HepG2 (cell line): Measurements from ENCODE around the gene NTM.

Source experiments
- HNRNPUL1 ChIP-seq: fragments of 200-400 bp; formaldehyde crosslinking; IDR thresholded peaks from 2 replicates; pipeline ENCODE4 v1.6.1; 2017; ENCODE audit warnings: low read depth, mild to moderate bottlenecking, low read length, moderate library complexity
- MXI1 ChIP-seq: IDR thresholded peaks from 3 replicates; pipeline ENCODE4 v1.6.1; 2012; ENCODE audit warnings: low read depth, low read length, inconsistent platforms, borderline replicate concordance
- POLR2AphosphoS5 ChIP-seq: IDR thresholded peaks from 2 replicates; pipeline ENCODE4 v1.6.1; 2012; ENCODE audit warnings: low read depth, low read length
- TAF1 ChIP-seq: sonication (generic); formaldehyde crosslinking; IDR thresholded peaks from 2 replicates; pipeline ENCODE4 v1.4.0; 2020; ENCODE audit warnings: missing genetic modification reagents
- ZNF790 ChIP-seq: sonication (generic); formaldehyde crosslinking; IDR thresholded peaks from 2 replicates; pipeline ENCODE4 v1.8.0; 2022; ENCODE audit warnings: missing genetic modification reagents, mild to moderate bottlenecking, borderline replicate concordance
- TF ChIP-seq, protein P1 (sequence below): sonication (generic); formaldehyde crosslinking; IDR thresholded peaks from 2 replicates; pipeline ENCODE4 v1.8.1; 2023; ENCODE audit warnings: missing genetic modification reagents, mild to moderate bottlenecking, borderline replicate concordance
- TF ChIP-seq, protein P2 (sequence below): sonication (generic); formaldehyde crosslinking; IDR thresholded peaks from 2 replicates; pipeline ENCODE4 v1.4.0; 2020; ENCODE audit warnings: low read depth, mild to moderate bottlenecking, missing genetic modification reagents
- TF ChIP-seq, protein P3 (sequence below): sonication (generic); formaldehyde crosslinking; IDR thresholded peaks from 2 replicates; pipeline ENCODE4 v1.5.0; 2020; ENCODE audit warnings: mild to moderate bottlenecking, missing genetic modification reagents, moderate library complexity
- TF ChIP-seq, protein P4 (sequence below): sonication (generic); formaldehyde crosslinking; IDR thresholded peaks from 2 replicates; pipeline ENCODE4 v1.4.0; 2020; ENCODE audit warnings: mild to moderate bottlenecking, missing genetic modification reagents
- TF ChIP-seq, protein P5 (sequence below): sonication (generic); formaldehyde crosslinking; IDR thresholded peaks from 2 replicates; pipeline ENCODE4 v1.4.0; 2020; ENCODE audit warnings: missing genetic modification reagents, mild to moderate bottlenecking, borderline replicate concordance

DNA sequence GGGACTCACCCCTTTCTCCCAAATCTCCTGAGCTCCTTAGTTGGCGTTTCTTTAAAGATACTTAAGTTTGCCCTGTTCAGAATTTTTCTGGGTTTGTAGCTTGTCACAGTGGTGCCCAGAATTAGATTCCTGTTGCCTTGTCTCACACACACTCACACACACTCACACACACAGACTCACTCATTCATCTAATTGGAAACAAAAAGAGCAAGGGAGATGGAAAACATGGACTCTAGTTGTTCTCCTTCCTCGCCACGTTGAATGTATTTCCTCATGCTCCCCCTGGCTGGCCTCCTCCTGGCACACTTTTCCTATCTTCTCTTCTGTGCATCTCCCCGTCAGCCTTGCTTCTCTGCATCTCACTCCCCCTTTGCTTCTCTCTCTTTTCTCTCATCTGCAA lies 752.3 kb downstream of the NTM start:
- TF ChIP-seq ZNF790 (CRISPR knock-in tag) (no peak), TAF1 (CRISPR knock-in tag) (no peak), HNRNPUL1 (no peak), MXI1 (no peak), POLR2AphosphoS5 (no peak)
- TF ChIP-seq, protein P1, sequence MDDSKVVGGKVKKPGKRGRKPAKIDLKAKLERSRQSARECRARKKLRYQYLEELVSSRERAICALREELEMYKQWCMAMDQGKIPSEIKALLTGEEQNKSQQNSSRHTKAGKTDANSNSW (CRISPR knock-in tag), result no peak
- TF ChIP-seq, protein P2, sequence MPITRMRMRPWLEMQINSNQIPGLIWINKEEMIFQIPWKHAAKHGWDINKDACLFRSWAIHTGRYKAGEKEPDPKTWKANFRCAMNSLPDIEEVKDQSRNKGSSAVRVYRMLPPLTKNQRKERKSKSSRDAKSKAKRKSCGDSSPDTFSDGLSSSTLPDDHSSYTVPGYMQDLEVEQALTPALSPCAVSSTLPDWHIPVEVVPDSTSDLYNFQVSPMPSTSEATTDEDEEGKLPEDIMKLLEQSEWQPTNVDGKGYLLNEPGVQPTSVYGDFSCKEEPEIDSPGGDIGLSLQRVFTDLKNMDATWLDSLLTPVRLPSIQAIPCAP (CRISPR knock-in tag), result no peak
- TF ChIP-seq, protein P3, sequence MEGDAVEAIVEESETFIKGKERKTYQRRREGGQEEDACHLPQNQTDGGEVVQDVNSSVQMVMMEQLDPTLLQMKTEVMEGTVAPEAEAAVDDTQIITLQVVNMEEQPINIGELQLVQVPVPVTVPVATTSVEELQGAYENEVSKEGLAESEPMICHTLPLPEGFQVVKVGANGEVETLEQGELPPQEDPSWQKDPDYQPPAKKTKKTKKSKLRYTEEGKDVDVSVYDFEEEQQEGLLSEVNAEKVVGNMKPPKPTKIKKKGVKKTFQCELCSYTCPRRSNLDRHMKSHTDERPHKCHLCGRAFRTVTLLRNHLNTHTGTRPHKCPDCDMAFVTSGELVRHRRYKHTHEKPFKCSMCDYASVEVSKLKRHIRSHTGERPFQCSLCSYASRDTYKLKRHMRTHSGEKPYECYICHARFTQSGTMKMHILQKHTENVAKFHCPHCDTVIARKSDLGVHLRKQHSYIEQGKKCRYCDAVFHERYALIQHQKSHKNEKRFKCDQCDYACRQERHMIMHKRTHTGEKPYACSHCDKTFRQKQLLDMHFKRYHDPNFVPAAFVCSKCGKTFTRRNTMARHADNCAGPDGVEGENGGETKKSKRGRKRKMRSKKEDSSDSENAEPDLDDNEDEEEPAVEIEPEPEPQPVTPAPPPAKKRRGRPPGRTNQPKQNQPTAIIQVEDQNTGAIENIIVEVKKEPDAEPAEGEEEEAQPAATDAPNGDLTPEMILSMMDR (CRISPR knock-in tag), result no peak
- TF ChIP-seq, protein P4, sequence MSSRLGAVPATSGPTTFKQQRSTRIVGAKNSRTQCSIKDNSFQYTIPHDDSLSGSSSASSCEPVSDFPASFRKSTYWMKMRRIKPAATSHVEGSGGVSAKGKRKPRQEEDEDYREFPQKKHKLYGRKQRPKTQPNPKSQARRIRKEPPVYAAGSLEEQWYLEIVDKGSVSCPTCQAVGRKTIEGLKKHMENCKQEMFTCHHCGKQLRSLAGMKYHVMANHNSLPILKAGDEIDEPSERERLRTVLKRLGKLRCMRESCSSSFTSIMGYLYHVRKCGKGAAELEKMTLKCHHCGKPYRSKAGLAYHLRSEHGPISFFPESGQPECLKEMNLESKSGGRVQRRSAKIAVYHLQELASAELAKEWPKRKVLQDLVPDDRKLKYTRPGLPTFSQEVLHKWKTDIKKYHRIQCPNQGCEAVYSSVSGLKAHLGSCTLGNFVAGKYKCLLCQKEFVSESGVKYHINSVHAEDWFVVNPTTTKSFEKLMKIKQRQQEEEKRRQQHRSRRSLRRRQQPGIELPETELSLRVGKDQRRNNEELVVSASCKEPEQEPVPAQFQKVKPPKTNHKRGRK (CRISPR knock-in tag), result no peak
- TF ChIP-seq, protein P5, sequence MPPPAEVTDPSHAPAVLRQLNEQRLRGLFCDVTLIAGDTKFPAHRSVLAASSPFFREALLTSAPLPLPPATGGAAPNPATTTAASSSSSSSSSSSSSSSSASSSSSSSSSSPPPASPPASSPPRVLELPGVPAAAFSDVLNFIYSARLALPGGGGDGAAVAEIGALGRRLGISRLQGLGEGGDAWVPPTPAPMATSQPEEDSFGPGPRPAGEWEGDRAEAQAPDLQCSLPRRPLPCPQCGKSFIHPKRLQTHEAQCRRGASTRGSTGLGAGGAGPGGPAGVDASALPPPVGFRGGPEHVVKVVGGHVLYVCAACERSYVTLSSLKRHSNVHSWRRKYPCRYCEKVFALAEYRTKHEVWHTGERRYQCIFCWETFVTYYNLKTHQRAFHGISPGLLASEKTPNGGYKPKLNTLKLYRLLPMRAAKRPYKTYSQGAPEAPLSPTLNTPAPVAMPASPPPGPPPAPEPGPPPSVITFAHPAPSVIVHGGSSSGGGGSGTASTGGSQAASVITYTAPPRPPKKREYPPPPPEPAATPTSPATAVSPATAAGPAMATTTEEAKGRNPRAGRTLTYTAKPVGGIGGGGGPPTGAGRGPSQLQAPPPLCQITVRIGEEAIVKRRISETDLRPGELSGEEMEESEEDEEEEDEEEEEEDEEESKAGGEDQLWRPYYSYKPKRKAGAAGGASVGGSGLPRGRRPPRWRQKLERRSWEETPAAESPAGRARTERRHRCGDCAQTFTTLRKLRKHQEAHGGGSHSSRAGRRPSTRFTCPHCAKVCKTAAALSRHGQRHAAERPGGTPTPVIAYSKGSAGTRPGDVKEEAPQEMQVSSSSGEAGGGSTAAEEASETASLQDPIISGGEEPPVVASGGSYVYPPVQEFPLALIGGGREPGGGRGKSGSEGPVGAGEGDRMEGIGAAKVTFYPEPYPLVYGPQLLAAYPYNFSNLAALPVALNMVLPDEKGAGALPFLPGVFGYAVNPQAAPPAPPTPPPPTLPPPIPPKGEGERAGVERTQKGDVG (CRISPR knock-in tag), result no peak
